ENCODE data around the gene RBP3. TPM values are rescaled to one million over a fixed set of nuclear protein-coding genes. Genes with fewer than 3 reads are reported as not detected.
A peak's percentile ranks its signal among the peaks of the same experiment; 100 is the strongest.

RBP3 gene
- total RNA-seq, 2 donors from 2014 or later, result not detected

DNA sequence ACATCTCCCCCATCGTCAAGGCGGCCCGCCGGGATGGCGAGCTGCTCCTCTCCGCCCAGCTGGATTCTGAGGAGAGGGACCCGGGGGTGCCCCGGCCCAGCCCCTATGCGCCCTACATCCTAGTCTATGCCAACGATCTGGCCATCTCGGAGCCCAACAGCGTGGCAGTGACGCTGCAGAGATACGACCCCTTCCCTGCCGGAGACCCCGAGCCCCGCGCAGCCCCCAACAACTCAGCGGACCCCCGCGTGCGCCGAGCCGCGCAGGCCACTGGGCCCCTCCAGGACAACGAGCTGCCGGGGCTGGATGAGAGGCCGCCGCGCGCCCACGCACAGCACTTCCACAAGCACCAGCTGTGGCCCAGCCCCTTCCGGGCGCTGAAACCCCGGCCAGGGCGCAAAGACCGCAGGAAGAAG lies 38.1 kb upstream of the RBP3 start:
- no peak overlapping the region for H3K27ac Mint-ChIP-seq
- Histone ChIP-seq H3K27me3 (ENCODE audit: control insufficient read depth, insufficient read depth, low read length, poor library complexity, severe bottlenecking) (peaks cover 4% of the 10 kb centered on the region), H3K36me3 (ENCODE audit: control insufficient read depth, insufficient read depth, low read length) (no peaks in the 10 kb centered on the region), H3K27ac (ENCODE audit: low read depth, low read length) (no peak overlapping the region), H3K4me3 (ENCODE audit: low read length) (no peak overlapping the region), H3K9me3 (ENCODE audit: control insufficient read depth, low read length) (no peaks in the 10 kb centered on the region), H3K9ac (ENCODE audit: extremely low read depth, low read length, poor library complexity, severe bottlenecking) (no peak overlapping the region), H3K4me1 (ENCODE audit: control insufficient read depth, insufficient read depth, low read length) (no peaks in the 10 kb centered on the region)
- H3K36me3 Mint-ChIP-seq (ENCODE audit: low read depth), result no peaks in the 10 kb centered on the region
- H3K4me3 Mint-ChIP-seq, result no peak overlapping the region
- no peak for DNase-seq
- no peaks in the 10 kb centered on the region for H3K9me3 Mint-ChIP-seq
- no peaks in the 10 kb centered on the region for H3K4me1 Mint-ChIP-seq
- 96 to 98% methylated on average over 28 to 37 of the region's 37 CpGs for WGBS, 2 experiments (ENCODE audit: insufficient coverage in 1 of 2, insufficient read length in 1 of 2)
- TF ChIP-seq CTCF (conservative IDR thresholded peaks at IDR 0.05), result no peak
- peaks cover 23% of the 10 kb centered on the region for H3K27me3 Mint-ChIP-seq (ENCODE audit: insufficient read depth)

- no peak for DNase-seq
- Histone ChIP-seq H3K27ac (ENCODE audit: low read depth, low read length) (no peak overlapping the region), H3K27me3 (ENCODE audit: control insufficient read depth, insufficient read depth, low read length, poor library complexity, severe bottlenecking) (peaks cover 4% of the 10 kb centered on the region), H3K36me3 (ENCODE audit: control insufficient read depth, insufficient read depth, low read length) (no peaks in the 10 kb centered on the region), H3K4me1 (ENCODE audit: control insufficient read depth, insufficient read depth, low read length) (no peaks in the 10 kb centered on the region), H3K4me3 (ENCODE audit: low read length) (no peak overlapping the region), H3K9ac (ENCODE audit: extremely low read depth, low read length, poor library complexity, severe bottlenecking) (no peak overlapping the region), H3K9me3 (ENCODE audit: control insufficient read depth, low read length) (no peaks in the 10 kb centered on the region)
- Mint-ChIP-seq H3K27me3 (ENCODE audit: insufficient read depth) (peaks cover 20% of the 10 kb centered on the region), H3K4me3 (no peak overlapping the region), H3K4me1 (no peaks in the 10 kb centered on the region), H3K27ac (no peak overlapping the region), H3K9me3 (no peaks in the 10 kb centered on the region), H3K36me3 (ENCODE audit: low read depth) (no peaks in the 10 kb centered on the region)
- no peak for TF ChIP-seq CTCF (conservative IDR thresholded peaks at IDR 0.05)
- WGBS, 2 experiments (ENCODE audit: insufficient coverage in 1 of 2, insufficient read length in 1 of 2), result 85 to 100% methylated on average over 2 to 10 of the region's 10 CpGs
Measured at GRCh38 chr10:47311193-47311931, 36.8 kb upstream of the RBP3 start.

DNA sequence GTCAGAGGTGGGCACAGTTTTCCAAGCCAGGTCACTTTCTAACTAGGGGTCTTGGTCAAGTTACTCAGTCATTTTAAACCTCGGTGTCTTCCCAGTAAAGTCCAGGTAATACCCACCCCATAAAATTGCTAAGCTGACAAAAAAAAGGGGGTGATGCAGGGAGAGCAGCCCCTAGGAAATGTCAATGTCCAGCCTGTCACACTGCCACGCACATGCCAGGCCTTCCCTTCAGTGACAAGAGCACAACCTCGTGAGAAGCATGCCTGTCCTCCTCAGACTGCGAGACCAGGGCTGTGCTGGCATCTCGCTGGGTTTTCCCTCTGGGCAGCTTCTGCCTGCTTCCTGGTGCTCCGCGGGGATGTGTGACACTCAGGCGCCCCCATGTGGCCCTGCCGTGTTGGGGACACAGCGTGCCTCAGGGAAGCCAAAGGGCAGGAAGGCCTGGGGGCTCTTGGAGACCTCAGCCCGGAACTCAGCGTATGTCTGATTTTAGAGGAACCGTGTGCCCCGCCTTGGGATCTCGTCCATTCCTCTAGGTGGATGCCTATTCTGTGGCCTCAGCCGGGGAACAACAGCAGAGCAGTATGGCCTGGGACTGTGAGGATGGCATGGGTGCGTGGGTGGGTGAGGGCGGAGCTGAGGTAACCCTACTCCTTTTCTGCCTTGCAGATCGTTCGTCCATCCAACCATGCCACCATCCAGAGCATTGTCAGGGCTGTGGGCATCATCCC lies 36.1 kb upstream of the RBP3 start:
- no peaks in the 10 kb centered on the region for H3K4me1 ChIP-seq (ENCODE audit: control insufficient read depth, insufficient read depth, low read length)
- no peak overlapping the region for H3K9ac ChIP-seq (ENCODE audit: extremely low read depth, low read length, poor library complexity, severe bottlenecking)
- H3K36me3 ChIP-seq (ENCODE audit: control insufficient read depth, insufficient read depth, low read length), result no peaks in the 10 kb centered on the region
- Mint-ChIP-seq H3K36me3 (ENCODE audit: low read depth) (no peaks in the 10 kb centered on the region), H3K27ac (no peak overlapping the region), H3K4me1 (no peaks in the 10 kb centered on the region), H3K9me3 (no peaks in the 10 kb centered on the region), H3K27me3 (ENCODE audit: insufficient read depth) (peaks cover 16% of the 10 kb centered on the region), H3K4me3 (no peak overlapping the region)
- DNase-seq, result peak; percentile 95
- H3K4me3 ChIP-seq (ENCODE audit: low read length), result no peak overlapping the region
- H3K27me3 ChIP-seq (ENCODE audit: control insufficient read depth, insufficient read depth, low read length, poor library complexity, severe bottlenecking), result peaks cover under 1% of the 10 kb centered on the region
- no peaks in the 10 kb centered on the region for H3K9me3 ChIP-seq (ENCODE audit: control insufficient read depth, low read length)
- no peak overlapping the region for H3K27ac ChIP-seq (ENCODE audit: low read depth, low read length)
- peak; percentile 93 for TF ChIP-seq CTCF (conservative IDR thresholded peaks at IDR 0.05)
- 42 to 45% methylated on average over 14 to 20 of the region's 20 CpGs for WGBS, 2 experiments (ENCODE audit: insufficient coverage in 1 of 2, insufficient read length in 1 of 2)

Measured in endodermal cell (in vitro differentiated cells).